Measurements from ENCODE around the gene TBC1D8B. TPM values are rescaled to one million over a fixed set of nuclear protein-coding genes. Genes with fewer than 3 reads are reported as not detected.

The TBC1D8B gene
- total and polyA plus RNA-seq, 9 of the 15 experiments (the other 6 are each of a cell fraction or from before 2014, with no cell fraction given), result 0.04 to 0.36 (median 0.10) TPM; not detected in 1

DNA sequence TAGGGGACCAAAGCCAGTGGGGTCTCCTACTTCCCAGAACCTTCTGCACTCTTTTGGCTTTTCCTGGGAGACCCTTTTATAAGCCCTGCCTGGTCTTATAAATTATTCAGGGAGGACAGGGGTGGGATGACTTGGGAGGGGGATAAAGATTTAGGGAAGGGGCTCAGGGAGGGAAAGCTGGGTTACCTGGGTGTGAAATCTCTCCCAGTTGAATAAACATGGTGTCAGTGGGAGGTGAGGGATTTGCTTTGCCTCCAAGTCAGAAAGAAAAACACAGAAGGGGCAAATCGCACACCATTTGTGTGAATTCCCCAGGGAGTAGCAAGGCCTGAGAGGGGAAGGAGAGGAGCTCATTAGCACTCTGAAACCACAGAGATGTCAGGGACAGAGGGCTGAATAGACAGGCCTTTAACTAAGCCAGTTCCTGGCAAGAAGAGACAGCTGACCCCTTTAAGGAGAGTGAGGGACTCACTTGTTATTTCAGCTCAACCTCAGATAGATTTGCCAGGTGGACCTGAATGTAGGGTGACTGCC is 100.9 kb downstream of the TBC1D8B start, which contains the start of gene RIPPLY1:
RIPPLY1 (minus strand) TSS at position 51 of the 534 bp plus-strand sequence. CDS start 54 bp downstream, outside the sequence.
- no peaks in the 10 kb centered on the region for H3K9me3 ChIP-seq (replicated peaks; ENCODE audit: control insufficient read depth, insufficient read depth, low read depth, low read length)
- no peaks in the 10 kb centered on the region for H4K20me1 ChIP-seq (replicated peaks; ENCODE audit: control insufficient read depth, insufficient read depth, low read length)
- in situ Hi-C loops (cut with MboI) (no loop called here), intact Hi-C loops (cut with micrococcal nuclease) (no loop called here)
- BruUV-seq (replicated peaks), result no TSS peak
- H3K4me3 ChIP-seq, result no peak within 1 kb of the TSS
- no peak within 1 kb of the TSS for H3K27ac ChIP-seq (ENCODE audit: extremely low read depth, low read depth, low read length)
- DNase-seq (ENCODE audit: extremely low read depth in 1 of 4, low spot score in 3 of 4) (no peak), FAIRE-seq (no peak), ATAC-seq (no peak)
- no peaks in the 10 kb centered on the region for H3K79me2 ChIP-seq (ENCODE audit: control insufficient read depth, insufficient read depth, low read length)
- no peak within 1 kb of the TSS for H2AFZ ChIP-seq (ENCODE audit: low read depth, low read length)
- no peak within 1 kb of the TSS for H3K9ac ChIP-seq (ENCODE audit: insufficient read depth in 1 of 2, low read depth in 2 of 2, low read length in 2 of 2)
- TF ChIP-seq NCOR1 (IDR thresholded peaks at IDR 0.05) (no peak), SLC30A9 (CRISPR knock-in tag; IDR thresholded peaks at IDR 0.05) (no peak), LCOR (CRISPR knock-in tag; IDR thresholded peaks at IDR 0.05) (no peak), HOXB6 (CRISPR knock-in tag; IDR thresholded peaks at IDR 0.05; ENCODE audit: borderline replicate concordance) (no peak), RB1 (IDR thresholded peaks at IDR 0.05; ENCODE audit: low read depth) (no peak)
- TF ChIP-seq, protein P1, sequence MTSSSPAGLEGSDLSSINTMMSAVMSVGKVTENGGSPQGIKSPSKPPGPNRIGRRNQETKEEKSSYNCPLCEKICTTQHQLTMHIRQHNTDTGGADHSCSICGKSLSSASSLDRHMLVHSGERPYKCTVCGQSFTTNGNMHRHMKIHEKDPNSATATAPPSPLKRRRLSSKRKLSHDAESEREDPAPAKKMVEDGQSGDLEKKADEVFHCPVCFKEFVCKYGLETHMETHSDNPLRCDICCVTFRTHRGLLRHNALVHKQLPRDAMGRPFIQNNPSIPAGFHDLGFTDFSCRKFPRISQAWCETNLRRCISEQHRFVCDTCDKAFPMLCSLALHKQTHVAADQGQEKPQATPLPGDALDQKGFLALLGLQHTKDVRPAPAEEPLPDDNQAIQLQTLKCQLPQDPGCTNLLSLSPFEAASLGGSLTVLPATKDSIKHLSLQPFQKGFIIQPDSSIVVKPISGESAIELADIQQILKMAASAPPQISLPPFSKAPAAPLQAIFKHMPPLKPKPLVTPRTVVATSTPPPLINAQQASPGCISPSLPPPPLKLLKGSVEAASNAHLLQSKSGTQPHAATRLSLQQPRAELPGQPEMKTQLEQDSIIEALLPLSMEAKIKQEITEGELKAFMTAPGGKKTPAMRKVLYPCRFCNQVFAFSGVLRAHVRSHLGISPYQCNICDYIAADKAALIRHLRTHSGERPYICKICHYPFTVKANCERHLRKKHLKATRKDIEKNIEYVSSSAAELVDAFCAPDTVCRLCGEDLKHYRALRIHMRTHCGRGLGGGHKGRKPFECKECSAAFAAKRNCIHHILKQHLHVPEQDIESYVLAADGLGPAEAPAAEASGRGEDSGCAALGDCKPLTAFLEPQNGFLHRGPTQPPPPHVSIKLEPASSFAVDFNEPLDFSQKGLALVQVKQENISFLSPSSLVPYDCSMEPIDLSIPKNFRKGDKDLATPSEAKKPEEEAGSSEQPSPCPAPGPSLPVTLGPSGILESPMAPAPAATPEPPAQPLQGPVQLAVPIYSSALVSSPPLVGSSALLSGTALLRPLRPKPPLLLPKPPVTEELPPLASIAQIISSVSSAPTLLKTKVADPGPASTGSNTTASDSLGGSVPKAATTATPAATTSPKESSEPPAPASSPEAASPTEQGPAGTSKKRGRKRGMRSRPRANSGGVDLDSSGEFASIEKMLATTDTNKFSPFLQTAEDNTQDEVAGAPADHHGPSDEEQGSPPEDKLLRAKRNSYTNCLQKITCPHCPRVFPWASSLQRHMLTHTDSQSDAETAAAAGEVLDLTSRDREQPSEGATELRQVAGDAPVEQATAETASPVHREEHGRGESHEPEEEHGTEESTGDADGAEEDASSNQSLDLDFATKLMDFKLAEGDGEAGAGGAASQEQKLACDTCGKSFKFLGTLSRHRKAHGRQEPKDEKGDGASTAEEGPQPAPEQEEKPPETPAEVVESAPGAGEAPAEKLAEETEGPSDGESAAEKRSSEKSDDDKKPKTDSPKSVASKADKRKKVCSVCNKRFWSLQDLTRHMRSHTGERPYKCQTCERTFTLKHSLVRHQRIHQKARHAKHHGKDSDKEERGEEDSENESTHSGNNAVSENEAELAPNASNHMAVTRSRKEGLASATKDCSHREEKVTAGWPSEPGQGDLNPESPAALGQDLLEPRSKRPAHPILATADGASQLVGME (CRISPR knock-in tag; IDR thresholded peaks at IDR 0.05), result no peak
- ChIA-PET CTCF (ENCODE audit: low intra/inter-chr PET ratio) (no interaction called here), POLR2A (no interaction called here)
- no peaks in the 10 kb centered on the region for H3K9me1 ChIP-seq (ENCODE audit: control insufficient read depth, insufficient read depth, low read length)
- no peaks in the 10 kb centered on the region for H3K4me1 ChIP-seq (replicated peaks in 1 of 2; ENCODE audit: control insufficient read depth in 2 of 2, insufficient read depth in 2 of 2, low read length in 2 of 2)
- H3K27me3 ChIP-seq (ENCODE audit: control insufficient read depth in 2 of 2, insufficient read depth in 2 of 2, low read length in 2 of 2), result no peaks in the 10 kb centered on the region; a peak in 1 of 5 replicates
- no peak within 1 kb of the TSS for H3K4me2 ChIP-seq (ENCODE audit: insufficient read depth, low read length)
- WGBS (ENCODE audit: insufficient coverage, low coverage, missing lambda C conversion rate), result 0% methylated on average over 1 of the region's 1 CpG
- H3K36me3 ChIP-seq (ENCODE audit: control insufficient read depth, insufficient read depth, low read length), result no peaks in the 10 kb centered on the region
